ENCODE data around the gene VSIR.

DNA sequence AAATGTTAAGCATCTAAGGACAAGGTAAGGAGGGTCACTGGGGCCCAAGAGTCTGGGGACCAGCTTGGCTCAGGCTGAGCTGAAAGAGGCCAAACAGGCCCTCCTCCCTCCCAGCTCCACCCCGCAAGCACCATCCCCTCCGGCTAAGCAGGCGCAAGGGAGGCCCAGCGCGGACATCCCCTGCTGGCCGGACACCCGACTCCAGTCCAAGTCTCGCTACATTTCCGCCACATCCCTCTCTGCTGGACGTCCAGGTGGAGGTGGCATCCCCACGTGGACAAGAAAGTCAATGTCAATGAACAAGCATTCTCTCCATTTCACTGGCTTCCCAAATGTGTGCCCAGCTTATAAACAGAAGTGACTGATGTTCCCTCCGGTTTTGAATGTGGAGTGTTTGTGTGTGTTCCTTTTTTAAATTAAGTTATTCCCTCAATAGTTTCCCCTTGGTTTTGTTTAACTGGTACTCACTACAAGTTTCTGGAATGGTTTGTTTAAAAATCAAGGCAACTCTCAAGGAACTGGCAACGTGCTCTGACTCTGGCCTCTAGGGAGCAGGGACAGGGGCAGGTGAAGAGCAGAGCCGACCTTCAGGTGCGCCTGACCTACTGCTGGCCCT, 42.3 kb upstream of the VSIR start:
- TF ChIP-seq POLR2A (IDR thresholded peaks at IDR 0.05) (no peak), EP300 (IDR thresholded peaks at IDR 0.05) (no peak), POLR2AphosphoS5 (IDR thresholded peaks at IDR 0.05) (no peak)
- TF ChIP-seq, protein P1, sequence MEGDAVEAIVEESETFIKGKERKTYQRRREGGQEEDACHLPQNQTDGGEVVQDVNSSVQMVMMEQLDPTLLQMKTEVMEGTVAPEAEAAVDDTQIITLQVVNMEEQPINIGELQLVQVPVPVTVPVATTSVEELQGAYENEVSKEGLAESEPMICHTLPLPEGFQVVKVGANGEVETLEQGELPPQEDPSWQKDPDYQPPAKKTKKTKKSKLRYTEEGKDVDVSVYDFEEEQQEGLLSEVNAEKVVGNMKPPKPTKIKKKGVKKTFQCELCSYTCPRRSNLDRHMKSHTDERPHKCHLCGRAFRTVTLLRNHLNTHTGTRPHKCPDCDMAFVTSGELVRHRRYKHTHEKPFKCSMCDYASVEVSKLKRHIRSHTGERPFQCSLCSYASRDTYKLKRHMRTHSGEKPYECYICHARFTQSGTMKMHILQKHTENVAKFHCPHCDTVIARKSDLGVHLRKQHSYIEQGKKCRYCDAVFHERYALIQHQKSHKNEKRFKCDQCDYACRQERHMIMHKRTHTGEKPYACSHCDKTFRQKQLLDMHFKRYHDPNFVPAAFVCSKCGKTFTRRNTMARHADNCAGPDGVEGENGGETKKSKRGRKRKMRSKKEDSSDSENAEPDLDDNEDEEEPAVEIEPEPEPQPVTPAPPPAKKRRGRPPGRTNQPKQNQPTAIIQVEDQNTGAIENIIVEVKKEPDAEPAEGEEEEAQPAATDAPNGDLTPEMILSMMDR (IDR thresholded peaks at IDR 0.05), result no peak
